ENCODE data around the gene FCRL5. TPM values are rescaled to one million over a fixed set of nuclear protein-coding genes. Genes with fewer than 3 reads are reported as not detected.
"Not testable (repeated sequence)": the region's sequence is repeated elsewhere in the genome, so short reads cannot be mapped to it uniquely, and the experiment has no call there.

Gene FCRL5
- total RNA-seq, 2 donors from 2014 or later: 0.10 to 0.12 TPM

DNA sequence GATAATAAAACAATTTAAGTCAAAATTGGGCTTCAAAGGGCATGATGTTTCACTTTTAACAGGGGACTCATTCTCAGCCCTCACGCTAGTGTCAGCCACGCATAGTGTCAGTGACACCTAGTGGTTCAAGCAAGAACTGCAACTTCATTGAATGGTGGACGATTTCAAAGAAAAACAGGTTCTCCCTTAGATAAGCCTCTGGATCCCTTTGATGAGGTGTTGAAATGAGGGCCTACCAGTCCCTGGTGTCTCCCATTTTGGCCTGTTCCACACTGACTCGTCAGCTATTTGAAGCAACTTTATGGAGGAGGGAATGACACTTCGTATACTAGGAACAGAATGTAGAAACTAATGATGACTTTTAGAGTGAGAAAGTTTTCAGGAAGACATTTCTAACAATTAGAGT lies 56.2 kb downstream of the FCRL5 start:
- no peak for DNase-seq
- ATAC-seq: peak in 1 of 2 donors; percentile 45
- intact Hi-C loops (cut with DNase I): no loop called here

DNA sequence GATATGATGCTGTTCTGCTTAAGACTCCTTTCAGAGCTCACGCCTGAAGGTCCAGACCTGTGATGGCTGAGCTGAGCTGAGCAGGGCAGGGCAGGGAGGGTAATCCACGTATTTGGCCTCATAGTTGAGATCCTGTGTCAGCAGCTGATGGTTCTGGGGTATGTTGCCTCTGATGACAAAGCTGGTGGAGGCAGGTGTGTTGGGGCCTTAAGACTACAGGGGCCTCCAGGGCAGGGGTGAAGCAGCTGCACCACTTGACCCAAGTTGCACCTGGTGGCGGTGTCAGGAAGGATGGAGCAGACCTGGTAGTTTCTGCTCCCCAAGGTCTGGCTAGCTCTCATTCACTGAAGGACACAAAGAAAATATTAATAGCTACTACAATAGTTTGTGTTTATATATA lies 57.0 kb downstream of the FCRL5 start:
- intact Hi-C loops (cut with DNase I): no loop called here
- DNase-seq: no peak
- ATAC-seq: no peak

DNA sequence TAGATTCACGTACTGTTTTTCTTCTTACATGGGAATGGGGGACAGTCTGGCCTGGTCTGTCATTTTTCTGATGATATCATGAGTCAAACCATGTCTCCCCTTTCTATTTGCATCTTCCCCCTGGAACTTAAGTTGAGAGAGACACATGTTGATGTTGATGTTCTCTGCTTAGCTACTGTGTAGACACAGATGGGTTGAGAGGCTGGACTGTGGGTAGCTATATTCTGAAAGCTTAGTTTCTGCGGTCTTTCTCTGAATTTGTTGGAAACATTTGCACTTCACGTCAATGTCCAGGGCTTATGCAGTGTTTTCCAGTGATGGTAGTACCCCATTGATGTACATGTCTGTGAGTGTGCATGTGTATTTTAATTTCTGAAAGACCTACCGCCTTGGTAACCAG lies 58.2 kb downstream of the FCRL5 start:
- DNase-seq: no peak
- intact Hi-C loops (cut with DNase I): no loop called here
- no peak for ATAC-seq

DNA sequence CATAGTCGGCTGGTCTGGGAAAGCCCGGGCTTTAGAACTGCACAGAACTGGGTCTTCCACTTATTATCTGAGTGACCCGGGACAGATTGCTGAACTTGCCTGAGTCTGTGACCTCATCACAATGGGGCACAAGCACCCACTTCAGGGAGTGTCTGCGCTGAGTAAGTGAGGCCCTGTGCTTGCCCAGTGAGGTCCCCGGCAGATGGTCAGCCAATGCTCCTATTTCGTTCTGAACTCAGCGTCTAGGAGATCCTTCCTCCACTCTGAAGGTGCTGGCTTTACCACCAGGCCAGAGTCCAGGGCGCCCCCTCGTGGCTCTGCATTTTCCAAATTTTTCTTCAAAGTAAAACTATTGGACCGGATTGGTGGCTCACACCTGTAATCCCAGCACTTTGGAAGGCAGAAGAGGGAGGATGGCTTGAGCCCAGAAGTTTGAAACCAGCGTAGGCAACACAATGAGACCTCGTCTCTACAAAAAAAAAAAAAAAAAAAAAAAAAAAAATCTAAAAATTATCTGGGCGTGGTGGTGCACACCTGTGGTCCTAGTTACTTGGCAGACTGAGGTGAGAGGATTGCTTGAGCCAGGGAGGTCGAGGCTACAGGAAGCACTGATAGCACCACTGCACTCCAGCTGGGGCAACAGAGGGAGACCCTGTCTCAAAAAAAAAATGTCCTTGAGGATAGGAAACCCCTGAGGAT lies 61.7 kb downstream of the FCRL5 start:
- peak; percentile 27 to 67 for ATAC-seq
- intact Hi-C loops (cut with DNase I): no loop called here
- DNase-seq: peak; percentile 57

DNA sequence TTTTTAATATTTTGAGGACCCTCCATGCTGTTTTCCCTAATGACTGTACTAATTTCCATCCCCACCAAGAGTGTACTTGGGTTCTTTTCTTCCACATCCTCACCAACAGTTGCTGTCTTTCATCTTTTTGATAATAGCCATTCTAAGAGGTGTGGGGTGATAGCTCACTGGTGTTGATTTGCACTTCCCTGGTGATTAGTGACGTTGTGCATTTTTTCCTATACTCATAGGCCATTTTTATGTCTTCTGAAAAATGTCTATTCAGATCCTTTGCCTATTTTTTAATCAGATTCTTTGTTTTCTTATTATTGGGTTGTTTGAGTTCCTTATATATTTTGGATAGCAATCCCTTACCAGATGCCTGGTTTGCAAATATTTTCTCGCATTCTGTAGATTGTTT lies 64.2 kb downstream of the FCRL5 start:
- DNase-seq (no peak), ATAC-seq (no peak)
- intact Hi-C loops (cut with DNase I): loop anchor here (2.0 to 10.0 kb wide), 4 partner anchors 113 to 295 kb away; no protein-coding TSS in a partner anchor

DNA sequence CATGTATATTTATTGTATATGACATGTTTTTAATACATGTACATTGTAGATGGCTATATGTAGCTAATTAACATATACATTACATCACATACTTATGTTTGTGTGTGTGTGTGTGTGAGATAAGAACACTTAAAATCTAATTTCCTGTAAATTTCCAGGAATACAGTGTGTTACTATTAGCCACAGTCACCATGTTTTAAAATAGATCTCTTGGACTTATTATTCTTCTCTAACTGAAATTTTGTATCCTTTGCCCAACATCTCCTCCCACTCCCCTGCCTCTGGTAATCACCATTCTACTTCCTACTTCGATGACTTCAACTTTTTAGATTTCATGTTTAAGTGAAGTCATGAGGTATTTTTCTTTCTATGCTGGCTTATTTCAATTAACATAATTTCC lies 64.8 kb downstream of the FCRL5 start:
- intact Hi-C loops (cut with DNase I): loop anchor here (5.0 to 10.0 kb wide), 3 partner anchors 113 to 290 kb away; no protein-coding TSS in a partner anchor
- ATAC-seq (no peak), DNase-seq (no peak)

DNA sequence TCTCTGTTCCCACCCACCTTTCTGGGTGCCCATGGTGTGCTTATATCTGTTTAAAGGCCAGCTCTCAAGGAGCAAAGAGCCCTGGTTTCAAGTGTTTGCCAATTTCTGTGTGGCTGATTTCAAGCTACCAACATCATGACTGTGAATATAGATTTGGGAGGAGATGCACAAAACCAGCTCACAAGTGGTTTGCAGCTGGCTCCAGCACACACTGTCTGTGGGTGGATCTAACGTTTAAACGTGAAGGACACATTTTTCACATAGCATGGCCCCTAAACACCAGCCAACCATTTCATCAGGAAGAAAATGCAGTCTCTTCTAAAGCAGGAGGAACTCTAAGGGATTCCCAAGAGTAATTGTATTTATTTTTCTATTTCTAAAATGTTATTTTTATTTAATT lies 65.2 kb downstream of the FCRL5 start:
- intact Hi-C loops (cut with DNase I): loop anchor here (5.0 to 10.0 kb wide), 3 partner anchors 112 to 290 kb away; no protein-coding TSS in a partner anchor
- no peak for DNase-seq
- no peak for ATAC-seq

DNA sequence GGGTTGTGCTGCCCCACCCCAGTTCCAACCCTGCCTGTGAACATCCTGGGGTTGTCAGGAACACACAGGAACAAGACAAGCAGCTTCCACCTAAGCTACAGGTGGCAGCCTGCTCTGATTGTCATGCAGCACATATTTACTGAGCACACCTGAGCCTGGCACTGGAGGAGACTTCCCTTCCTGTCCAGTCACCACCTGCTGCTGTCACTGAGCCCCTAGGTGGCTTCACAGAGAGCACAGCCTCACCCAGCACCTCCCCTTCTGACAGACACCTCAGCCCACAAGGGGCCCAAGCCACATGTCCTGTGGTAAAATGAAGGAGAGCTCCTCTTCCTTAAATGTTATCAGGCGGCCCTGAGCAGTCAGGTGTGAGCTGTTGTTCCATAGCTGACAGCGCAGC lies 65.9 kb downstream of the FCRL5 start:
- intact Hi-C loops (cut with DNase I): loop anchor here (5.0 to 10.0 kb wide), 3 partner anchors 112 to 289 kb away; no protein-coding TSS in a partner anchor
- not testable (repeated sequence) for DNase-seq, ATAC-seq

DNA sequence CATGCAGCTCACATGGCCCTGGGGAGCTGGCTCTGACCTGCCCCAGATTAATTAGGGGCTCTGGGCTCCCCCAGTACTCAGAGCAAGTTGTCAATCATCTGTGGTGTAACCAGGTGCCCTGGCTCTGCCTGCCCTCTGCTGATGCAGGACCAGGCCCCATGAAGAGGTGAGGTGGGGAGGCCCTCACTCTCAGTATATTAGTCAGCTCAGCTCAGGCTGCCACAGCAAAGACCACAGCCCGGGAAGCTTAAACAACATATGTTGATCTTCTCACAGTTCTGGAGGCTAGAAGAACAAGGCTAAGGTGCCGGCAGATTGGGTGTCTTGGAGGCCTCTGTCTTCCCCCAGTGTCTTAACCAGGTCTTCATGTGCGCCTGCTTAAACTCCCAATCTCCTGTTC lies 66.5 kb downstream of the FCRL5 start:
- ATAC-seq: no peak
- intact Hi-C loops (cut with DNase I): loop anchor here (5.0 to 10.0 kb wide), 3 partner anchors 111 to 288 kb away; no protein-coding TSS in a partner anchor

DNA sequence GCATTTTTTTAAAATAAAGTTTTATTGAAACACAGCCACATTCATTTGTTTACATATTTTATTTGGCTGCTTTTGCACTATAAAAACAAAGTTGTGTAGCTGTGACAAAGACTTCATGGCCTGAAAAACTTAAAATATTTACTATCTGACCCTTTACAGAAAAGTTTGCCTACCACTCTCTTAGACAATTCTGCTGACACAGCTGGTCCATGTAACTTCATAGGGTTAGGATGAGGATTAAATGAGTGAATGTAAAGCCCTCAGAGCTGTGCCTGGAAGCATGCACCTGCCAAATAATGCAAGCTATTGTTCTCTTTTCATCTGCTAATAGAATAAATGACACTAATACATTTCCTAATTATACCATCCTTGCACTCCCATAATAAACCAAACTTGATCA lies 67.7 kb downstream of the FCRL5 start:
- no peak for ATAC-seq
- no peak for DNase-seq
- intact Hi-C loops (cut with DNase I): loop anchor here in 1 of 2 donors (10.0 kb wide), 1 partner anchor 110 kb away; no protein-coding TSS in a partner anchor

More for the DNA sequence above, 66.5 kb downstream of the FCRL5 start:
- no peak for DNase-seq

DNA sequence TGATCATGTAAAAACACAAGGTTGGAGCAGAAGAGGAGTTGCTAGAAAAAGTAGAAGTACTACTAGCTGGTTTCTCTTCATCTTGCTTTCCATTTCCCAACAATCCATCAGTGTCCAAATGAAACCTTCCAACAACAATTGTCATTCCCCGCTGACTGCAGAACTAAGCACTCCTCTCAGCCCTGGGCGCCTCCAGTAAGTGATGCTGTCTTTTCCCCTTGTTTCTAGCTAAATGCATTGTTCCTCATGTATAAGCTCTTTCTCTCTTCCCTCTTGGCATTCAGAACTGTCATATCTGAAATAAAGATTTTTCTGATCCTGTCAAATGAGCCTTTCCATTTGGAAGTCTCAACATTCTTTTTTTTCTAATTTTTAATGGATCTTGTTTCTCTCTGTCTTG lies 68.7 kb downstream of the FCRL5 start:
- intact Hi-C loops (cut with DNase I): loop anchor here in 1 of 2 donors (10.0 kb wide), 1 partner anchor 109 kb away; no protein-coding TSS in a partner anchor
- DNase-seq (no peak), ATAC-seq (no peak)

DNA sequence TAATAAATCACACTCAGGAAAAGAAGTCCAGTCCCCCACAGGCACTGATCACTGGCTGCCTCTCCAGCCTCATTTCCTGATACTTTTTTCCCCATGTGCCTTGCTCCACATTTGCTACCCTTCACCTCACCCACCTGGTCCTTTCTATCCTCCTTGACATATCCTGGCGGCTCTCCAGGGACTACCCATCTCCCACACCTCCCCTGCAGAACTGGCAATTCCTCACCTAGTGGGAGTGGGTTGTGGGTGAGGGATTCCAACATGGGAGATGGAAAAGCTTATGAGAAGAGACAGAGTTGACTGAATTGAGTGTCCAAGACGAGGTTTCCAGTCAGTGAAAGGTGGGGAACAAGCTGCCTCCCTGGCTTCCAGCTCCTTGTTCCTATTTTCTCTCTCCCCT lies 69.6 kb downstream of the FCRL5 start:
- intact Hi-C loops (cut with DNase I): loop anchor here in 1 of 2 donors (10.0 kb wide), 1 partner anchor 108 kb away; no protein-coding TSS in a partner anchor
- ATAC-seq (no peak), DNase-seq (no peak)

DNA sequence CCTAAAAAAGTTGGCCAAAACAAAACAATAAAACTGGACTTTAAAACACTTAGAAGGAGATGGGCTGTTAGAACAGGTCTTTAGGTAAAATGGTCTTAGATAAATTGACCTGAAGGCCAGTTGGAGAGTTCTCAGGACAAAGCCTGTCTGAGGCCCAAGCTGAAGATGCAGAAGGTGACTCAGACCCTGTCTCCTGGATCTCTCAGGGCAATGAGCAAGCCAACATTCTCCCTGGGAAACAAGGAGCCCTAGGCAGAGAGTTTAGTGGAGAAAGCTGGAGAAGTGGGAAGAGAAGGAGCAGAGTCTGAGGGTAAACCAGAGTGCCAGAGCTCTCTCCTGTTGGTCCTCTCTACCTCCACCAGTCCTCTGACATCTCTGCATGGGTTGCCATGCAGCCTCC lies 70.1 kb downstream of the FCRL5 start:
- intact Hi-C loops (cut with DNase I): loop anchor here in 1 of 2 donors (10.0 kb wide), 1 partner anchor 107 kb away; no protein-coding TSS in a partner anchor
- DNase-seq (no peak), ATAC-seq (no peak)

DNA sequence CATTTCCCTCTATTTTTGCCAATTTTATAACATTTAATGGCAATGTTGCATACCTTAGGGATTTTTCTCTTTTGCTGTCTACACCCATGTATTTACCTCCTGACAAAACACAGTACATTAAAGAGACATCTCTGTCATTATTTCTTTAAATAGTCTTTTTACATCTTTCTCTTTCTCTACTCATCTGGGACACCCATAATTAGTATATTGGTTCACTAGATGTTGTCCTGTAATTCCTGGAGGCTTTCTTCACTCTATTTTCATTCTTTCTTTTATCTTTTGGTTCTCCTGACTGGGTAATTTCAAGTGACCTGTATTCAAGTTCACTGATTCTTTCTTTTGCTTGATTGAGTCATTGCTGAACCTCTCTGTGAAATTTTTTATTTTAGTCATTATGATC lies 74.3 kb downstream of the FCRL5 start:
- no peak for ATAC-seq
- DNase-seq: no peak
- intact Hi-C loops (cut with DNase I): no loop called here

DNA sequence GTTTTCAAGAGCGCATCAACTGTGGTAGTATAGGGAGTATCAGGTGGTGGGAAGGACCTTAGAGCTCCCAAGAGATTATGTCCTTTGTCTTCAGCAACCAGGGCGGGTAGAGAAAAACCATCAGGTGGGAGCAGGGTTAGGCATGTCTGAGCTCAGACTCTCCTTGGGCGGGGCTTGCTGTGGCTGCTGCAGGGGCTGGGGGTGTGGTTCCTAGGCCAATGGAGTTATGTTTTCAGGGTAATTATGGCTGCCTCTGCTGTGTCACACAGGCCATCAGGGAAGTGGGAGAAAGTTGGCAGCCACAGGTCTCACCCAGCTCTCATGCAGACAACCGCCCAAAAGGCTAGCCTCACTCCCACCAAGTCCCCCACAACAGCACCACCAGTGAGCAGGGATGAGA lies 74.9 kb downstream of the FCRL5 start:
- ATAC-seq (no peak), DNase-seq (no peak)
- intact Hi-C loops (cut with DNase I): no loop called here

DNA sequence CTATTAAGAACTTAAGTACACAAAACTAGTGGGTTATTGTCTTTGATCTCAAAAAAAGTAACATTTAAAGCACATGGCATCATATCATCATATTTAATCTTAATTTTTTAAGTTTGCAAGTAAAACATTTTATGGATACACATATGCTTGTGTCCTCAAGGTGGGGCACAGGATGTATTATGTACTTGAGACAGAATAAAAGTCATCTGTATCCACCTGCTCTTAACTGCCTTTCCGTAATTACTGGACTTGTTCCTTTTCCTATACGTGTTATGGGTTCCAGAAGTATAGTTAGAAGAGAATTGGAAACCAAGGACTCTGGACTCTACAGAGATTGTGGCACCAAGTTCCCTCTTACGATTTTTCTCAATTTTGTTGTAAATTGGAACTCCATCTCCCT lies 79.4 kb downstream of the FCRL5 start:
- intact Hi-C loops (cut with DNase I): no loop called here
- ATAC-seq: no peak

DNA sequence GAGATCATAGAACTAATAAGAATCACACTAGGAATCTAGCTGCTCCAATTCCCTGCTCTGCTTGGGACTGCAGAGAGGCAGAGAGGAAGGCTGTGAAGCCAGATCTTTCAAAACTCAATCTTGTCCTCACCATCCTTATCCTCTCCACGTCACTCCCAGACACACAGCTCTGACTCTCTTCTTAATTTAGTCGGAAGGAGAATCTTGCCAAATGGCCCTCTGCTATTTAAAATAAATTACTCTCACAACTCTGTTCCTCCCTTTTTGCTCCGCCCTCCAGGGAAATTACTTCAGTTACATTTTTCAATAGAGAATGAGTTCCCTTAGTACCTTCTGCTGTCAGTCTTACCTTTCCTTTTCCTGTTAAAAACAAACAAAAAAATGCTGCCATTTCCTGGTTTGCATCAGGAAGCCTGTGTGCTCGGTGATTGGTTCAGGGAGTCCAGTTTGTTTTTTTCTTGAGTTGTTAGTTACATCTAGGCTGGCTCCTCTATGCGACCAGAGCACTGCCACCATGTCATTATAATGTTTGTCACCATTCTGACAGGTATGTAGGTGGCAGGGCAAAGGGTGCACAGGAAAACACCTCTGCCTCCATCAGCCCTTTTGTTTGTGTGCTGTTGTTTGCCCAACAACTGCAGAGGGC lies 80.1 kb downstream of the FCRL5 start:
- intact Hi-C loops (cut with DNase I): no loop called here
- ATAC-seq (no peak), DNase-seq (no peak)

More for the DNA sequence above, 79.4 kb downstream of the FCRL5 start:
- DNase-seq: no peak

DNA sequence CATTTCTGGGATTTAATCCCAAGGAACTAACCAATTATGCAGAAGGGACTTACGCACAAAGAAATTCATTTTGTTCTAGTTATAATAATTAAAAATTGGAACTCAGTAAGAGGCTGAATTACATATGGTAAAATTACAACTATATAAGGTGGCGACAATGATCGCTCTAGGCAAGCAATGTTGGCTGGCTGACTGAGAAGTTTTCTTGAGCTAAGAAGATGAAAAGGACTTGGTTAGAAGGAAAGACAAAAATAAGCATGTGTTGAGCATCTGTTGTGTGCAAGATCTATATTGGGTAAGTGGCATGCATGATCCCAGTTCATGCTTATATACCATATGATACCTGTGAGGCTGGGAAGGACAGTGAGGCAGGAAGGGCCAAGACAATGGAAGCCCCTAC lies 80.8 kb downstream of the FCRL5 start:
- intact Hi-C loops (cut with DNase I): no loop called here
- ATAC-seq (no peak), DNase-seq (no peak)

DNA sequence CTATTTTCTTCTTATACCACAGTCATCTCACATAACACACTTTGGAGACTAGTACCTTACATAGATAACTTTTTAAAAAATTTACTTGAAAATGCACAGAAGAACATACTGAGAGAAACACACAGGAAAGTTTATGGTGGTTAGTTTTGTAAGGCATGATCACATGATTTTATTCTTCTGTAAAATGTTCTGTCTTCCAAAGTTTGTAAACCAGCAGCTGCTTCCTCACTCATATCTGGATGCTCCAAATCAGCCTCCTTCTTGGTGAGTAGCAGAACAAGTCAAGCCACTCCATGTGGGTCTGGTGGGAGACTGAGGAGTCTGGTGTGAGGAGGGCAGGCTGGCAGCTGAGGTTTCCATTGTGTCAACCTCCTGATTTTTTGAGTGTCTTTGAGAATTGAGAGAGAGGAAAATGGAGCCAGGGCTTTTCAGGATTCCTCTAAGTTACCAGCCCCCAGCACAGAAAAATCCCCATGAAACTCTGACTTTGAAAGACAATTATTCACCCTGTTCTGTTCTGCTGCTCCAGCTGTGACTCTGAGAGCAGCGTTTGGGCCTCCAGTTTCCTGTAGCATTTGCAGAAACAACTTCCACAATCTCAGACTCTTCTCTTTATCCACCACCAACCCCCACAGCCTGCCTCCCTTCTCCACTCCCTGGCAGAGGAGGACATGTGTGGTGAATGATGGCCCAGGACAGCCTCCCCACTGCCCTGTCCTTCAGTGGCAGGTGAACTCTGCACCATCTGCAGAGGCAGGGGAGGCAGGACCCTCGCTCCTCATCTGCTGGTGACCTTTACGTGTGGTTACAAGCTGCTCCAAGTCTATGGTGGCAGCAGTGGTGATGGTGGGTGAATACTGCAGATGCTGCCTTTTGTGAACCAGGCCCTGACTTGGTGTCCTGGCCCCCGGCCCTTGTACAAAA lies 82.3 kb downstream of the FCRL5 start:
- intact Hi-C loops (cut with DNase I): no loop called here
- no peak for ATAC-seq

More for the DNA sequence above, 82.3 kb downstream of the FCRL5 start:
- no peak for DNase-seq

Data from left cardiac atrium (tissue), 4 donors.